BE2C (cell line): ENCODE results near the gene ARF1.

Experiments used
- DNase-seq: peaks from one replicate; pipeline ENCODE4 v3.0.0-alpha.2; 2020
- H3K27me3 ChIP-seq: fragments of 250-450 bp; sonication (Bioruptor Pico); 2 replicates; pipeline ENCODE4 v1.5.1; 2020; ENCODE audit warnings: mild to moderate bottlenecking
- H3K36me3 ChIP-seq: fragments of 250-450 bp; sonication (Bioruptor Pico); 2 replicates; pipeline ENCODE4 v1.5.1; 2020; ENCODE audit warnings: mild to moderate bottlenecking
- H3K4me1 ChIP-seq: fragments of 250-450 bp; sonication (Bioruptor Pico); 2 replicates; pipeline ENCODE4 v1.5.1; 2020
- H3K4me3 ChIP-seq: 2 replicates; pipeline ENCODE4 v1.5.1; 2011; ENCODE audit warnings: low read depth, low read length
- H3K9me3 ChIP-seq: fragments of 250-450 bp; sonication (Bioruptor Pico); 2 replicates; pipeline ENCODE4 v1.5.1; 2020
- CTCF ChIP-seq: IDR thresholded peaks from 2 replicates; pipeline ENCODE4 v1.5.1; 2012; ENCODE audit warnings: mild to moderate bottlenecking, low read depth, low read length

The ARF1 gene

DNA sequence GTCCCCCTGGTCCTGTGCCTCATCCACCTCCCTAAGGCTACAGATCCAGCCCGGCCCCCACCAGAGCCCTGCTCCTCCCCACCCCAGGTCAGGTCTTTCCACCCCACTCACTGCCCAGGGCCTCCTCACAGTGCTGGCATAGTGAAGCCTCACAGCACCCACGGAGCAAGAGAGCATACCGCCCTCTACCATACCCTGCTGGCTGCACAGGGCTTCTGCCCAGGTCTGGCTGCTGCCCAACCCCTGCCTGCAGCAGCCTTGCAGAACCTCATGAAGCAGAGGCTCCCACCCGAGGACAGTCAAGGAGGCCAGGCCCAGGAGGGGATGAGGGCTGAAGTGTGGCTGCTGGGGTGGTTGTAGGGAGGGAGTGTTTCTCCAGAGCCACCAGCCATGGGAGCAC lies 19.7 kb upstream of the ARF1 start:
- peaks cover 28% of the 10 kb centered on the region for H3K27me3 ChIP-seq
- no peak for TF ChIP-seq CTCF
- no peaks in the 10 kb centered on the region for H3K4me1 ChIP-seq
- H3K4me3 ChIP-seq: no peak overlapping the region
- DNase-seq: no peak
- no peaks in the 10 kb centered on the region; the same call in 1 of the 2 replicates for H3K9me3 ChIP-seq
- H3K36me3 ChIP-seq: no peaks in the 10 kb centered on the region

GRCh38 chr1:228063251-228064191 lies 19.0 kb upstream of the ARF1 start:
- no peak for DNase-seq
- Histone ChIP-seq H3K4me1 (no peaks in the 10 kb centered on the region), H3K4me3 (no peak overlapping the region), H3K9me3 (no peaks in the 10 kb centered on the region; the same call in 1 of the 2 replicates), H3K27me3 (peaks cover 23% of the 10 kb centered on the region), H3K36me3 (no peaks in the 10 kb centered on the region)
- TF ChIP-seq CTCF: no peak

DNA sequence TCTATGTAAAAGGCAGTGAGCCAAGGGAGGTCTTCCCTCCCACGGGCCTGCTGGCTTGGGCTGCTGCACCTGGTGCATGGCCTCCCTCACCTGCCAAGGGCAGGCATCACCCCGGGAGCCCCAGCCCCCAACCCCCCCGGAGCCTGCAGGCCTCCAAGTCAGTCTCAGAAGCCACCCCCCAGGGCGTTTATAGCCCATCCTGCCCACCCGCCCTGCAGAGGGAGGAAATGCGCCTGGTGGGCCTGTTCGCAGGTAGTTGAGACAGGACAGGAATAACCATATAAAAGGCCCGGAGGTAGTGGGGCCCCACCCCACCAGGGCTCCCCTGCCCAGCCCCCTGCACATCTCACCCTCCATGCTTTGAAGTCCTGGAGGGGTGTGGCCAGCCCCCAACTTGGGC lies 18.2 kb upstream of the ARF1 start:
- Histone ChIP-seq H3K4me1 (no peaks in the 10 kb centered on the region), H3K27me3 (peaks cover 15% of the 10 kb centered on the region), H3K36me3 (no peaks in the 10 kb centered on the region), H3K4me3 (no peak overlapping the region), H3K9me3 (no peaks in the 10 kb centered on the region; the same call in 1 of the 2 replicates)
- no peak for TF ChIP-seq CTCF
- DNase-seq: no peak

DNA sequence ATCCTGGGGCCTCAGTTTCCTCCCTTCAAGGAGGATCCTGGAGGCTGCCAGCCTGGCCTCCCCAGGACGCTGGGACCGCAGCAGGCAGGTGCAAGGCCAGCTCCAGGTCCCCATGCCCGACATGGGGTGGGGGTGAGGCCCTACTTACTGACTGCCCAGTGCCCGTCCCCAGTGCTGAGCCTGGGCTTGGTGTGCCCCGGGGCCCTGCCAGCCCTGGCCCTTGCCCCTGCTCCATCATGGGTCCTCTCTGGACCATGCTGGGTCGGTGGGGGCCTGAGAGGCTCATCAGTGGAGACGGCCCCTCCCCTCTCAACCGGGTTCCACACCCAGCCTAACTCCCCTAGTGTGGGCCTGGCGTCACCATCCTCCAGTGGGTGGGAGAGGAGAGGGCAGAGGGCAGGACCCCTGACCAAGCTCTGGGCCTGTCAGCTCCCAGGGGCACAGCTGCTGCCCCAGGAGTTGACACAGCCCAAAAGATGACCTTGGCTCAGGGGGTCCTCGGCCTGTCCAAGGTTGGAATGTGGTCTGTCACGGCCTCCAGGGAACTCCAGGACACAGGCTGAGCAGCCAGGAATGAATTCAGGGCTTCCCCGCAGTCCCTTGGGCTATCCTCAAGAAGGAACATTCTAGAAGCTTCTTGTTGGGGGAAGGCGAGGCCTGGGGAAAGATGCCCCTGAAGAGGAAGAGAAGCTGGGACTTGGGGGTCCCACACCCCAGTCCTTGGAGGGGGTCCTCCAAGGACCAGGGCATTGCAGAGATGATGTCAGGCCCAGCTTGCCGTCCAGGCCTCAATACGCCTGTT lies 17.6 kb upstream of the ARF1 start:
- Histone ChIP-seq H3K4me3 (no peak overlapping the region), H3K9me3 (no peaks in the 10 kb centered on the region), H3K27me3 (peaks cover 9% of the 10 kb centered on the region), H3K4me1 (no peaks in the 10 kb centered on the region), H3K36me3 (no peaks in the 10 kb centered on the region)
- no peak for DNase-seq
- TF ChIP-seq CTCF: no peak

DNA sequence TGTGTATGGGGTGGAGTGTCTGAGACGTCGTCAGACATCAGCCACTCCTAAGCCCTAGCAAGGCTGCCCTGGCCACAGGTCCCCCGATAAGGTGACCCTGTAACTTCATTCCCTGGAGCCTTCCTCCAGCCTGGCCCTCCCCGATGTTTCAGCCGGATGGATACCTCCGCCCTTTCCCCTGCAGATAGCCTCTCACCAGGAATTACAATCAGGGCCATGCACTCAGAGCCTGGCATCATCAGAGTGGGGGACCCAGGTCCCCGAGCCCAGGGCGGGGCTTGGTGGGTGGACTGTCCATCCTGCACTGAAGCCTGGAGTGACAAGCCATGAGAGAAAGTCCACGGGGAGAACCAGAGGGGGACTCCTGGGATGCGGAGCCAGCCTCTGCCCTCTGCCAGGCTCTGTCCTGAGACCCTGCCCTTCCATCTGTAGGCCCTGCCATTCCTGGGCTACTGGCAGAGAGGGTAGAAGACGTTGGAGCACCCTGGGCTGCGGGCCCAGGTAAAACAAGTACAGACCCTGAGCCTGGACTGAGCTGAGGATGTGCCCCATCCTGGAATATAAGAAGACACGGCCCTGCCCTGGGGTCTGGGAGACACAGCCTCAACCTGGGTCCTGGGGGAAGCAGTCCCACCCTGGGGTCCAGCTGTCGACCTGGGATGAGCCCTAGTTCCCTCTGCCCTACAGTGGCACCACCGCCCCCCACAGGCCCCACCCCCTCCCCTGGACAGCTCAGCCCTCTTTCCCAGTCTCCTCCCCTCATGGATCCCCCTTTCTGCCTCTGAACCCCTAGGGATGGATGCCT lies 16.8 kb upstream of the ARF1 start:
- Histone ChIP-seq H3K27me3 (peaks cover 6% of the 10 kb centered on the region; the same call in 1 of the 2 replicates), H3K36me3 (no peaks in the 10 kb centered on the region), H3K9me3 (no peaks in the 10 kb centered on the region), H3K4me3 (no peak overlapping the region), H3K4me1 (no peaks in the 10 kb centered on the region)
- no peak for TF ChIP-seq CTCF
- DNase-seq: no peak
